Fibroblast of villous mesenchyme (primary cell): ENCODE measurements around the gene UPF3A. TPM values are rescaled to one million over a fixed set of nuclear protein-coding genes. Genes with fewer than 3 reads are reported as not detected.
A peak's percentile ranks its signal among the peaks of the same experiment; 100 is the strongest.

Source experiments
- DNase-seq: peaks from one replicate; pipeline ENCODE4 v3.0.0-alpha.2; 2010; ENCODE audit warnings: low read depth
- H3K4me3 ChIP-seq: 2 replicates; pipeline ENCODE4 v1.5.1; 2011; ENCODE audit warnings: low read depth, mild to moderate bottlenecking, low read length
- CTCF ChIP-seq: IDR thresholded peaks from 2 replicates; pipeline ENCODE4 v1.5.1; 2012; ENCODE audit warnings: low read depth, mild to moderate bottlenecking, low read length; ENCODE audit not compliant: insufficient read depth
- total RNA-seq: library from RNA; depleted of rRNA; stranded (reverse); fragments of >200 nt; gene quantifications from 2 replicates; pipeline ENCODE4 v1.2.3, GENCODE V29; 2012

UPF3A gene
- total RNA-seq: 20.7 and 27.1 TPM in 2 replicates

DNA sequence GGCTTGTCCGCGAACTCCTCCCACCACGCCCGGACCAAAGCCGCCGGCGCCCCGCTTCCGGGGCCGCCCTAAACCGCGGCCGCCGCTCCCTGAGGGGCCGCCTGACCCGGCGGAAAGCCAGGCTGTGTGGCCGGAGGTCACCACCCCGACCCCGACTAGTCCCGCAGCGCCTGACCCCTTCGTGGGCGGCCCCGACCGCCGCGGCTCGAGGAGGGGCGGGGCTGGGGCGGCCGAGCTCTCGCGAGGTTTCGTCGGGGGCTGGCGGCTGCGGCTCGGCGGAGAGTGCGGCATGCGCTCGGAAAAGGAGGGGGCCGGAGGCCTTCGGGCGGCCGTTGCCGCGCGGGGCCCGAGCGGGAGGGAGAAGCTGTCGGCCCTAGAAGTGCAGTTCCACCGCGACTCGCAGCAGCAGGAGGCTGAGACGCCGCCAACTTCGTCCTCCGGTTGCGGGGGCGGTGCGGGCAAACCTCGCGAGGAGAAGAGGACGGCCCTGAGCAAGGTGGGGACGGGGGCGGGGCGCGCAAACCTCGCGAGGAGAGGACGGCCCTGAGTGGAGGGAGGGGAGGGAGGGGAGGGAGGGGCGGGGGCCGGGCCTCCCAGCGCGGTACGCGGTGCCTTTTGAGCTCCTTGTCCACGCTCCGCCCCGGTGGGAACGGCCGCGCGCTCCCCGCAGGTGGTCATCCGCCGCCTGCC, at the start of gene UPF3A:
UPF3A (plus strand) TSS at position 251 of the 690 bp plus-strand sequence; CDS start at position 290, 39 bp downstream.
- H3K4me3 ChIP-seq: peak within 1 kb of the TSS; percentile 82
- peak; percentile 96 for DNase-seq
- no peak for TF ChIP-seq CTCF

GRCh38 chr13:114231886-114232285, 49.5 kb upstream of the UPF3A start:
- no peak for TF ChIP-seq CTCF
- DNase-seq: no peak
- H3K4me3 ChIP-seq: no peak overlapping the region

DNA sequence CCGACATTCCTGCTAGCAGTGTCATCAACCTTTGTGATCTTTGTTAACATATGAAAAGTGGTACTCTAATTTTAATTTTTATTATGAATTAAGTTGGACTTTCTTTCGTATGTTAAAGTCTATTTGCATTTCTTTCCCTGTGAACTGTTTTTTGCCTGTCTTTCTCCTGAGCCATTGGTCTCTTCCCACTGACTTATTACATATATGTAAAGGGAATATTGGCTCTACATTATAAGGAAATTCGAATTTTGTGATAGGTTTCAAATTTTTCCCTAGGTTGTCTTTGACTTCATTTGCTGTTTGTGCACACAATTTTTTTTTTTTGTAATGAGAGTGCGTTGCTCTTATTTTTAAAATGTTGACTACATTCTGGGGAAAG, 47.1 kb upstream of the UPF3A start:
- TF ChIP-seq CTCF: no peak
- no peak for DNase-seq
- H3K4me3 ChIP-seq: peak overlapping the region; percentile 92

DNA sequence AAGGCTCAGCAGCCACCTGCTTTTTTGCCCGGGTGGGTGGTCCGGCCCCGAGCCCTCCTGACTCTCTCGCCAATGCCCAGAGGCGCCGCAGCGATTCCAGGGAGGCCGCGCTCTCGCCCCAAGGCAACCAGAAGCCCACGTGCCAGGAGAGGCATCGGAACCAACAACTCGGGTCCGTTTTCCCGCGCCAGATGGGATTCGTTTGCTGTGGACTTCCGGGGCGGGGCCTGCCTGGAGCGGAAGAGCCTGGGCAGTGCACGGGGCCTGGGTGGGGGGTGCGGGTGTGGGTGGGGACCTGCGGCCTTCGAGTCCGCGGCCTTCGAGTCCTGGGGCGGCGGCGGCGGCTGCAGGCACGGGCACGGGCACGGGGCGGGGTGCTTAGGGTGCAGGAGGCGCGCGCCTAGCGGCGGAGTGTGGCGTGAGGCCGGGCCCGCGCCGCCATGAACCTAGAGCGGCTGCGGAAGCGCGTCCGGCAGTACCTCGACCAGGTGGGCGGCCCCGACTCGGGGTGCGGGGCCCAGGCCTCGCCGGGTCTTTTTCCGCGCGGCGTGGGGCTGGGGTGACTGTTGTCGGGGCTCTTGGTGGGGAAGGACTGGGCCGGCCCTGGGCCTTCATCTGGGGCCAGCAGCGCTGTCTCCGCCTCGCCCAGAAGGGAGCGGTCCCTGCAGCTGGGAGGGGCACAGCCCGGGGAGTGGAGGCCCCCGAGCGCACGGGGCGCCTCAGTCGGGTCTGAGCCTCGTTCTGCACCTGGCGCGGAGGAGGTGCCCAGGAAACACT, 46.6 kb upstream of the UPF3A start, which contains the start of gene CDC16:
CDC16 (plus strand) TSS at position 253 of the 777 bp plus-strand sequence; CDS start at position 441, 188 bp downstream.
- TF ChIP-seq CTCF: no peak
- H3K4me3 ChIP-seq: peak within 1 kb of the TSS; percentile 92
- peak; percentile 90 for DNase-seq

- peak overlapping the region; percentile 92 for H3K4me3 ChIP-seq
- peak; percentile 11 for DNase-seq
- no peak for TF ChIP-seq CTCF
These were observed 45.7 kb upstream of the UPF3A start for GRCh38 chr13:114235697-114236096.

DNA sequence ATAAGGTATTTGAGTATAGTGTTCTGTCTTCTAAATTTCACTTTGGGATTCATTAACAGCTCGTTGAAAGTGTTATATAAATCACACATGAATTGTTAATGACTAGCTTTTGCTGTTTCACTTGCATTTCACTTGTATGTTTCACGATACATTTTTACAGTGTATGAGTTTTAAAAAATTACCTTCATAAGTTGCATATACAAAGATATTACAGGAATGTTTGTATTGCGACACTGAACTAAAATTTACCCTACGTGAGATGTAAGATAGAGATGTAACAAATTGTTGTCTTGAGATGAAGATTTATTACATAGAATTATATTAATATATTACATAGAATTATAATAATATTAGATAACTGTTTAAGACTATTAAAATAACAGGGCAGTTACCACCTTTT, 45.2 kb upstream of the UPF3A start:
- TF ChIP-seq CTCF: no peak
- no peak for DNase-seq

More for the DNA sequence above, 45.2 kb upstream of the UPF3A start:
- peak overlapping the region; percentile 92 for H3K4me3 ChIP-seq
